PC-3 (cell line): ENCODE results near the gene SAMD14.

Experiments
- CTCF ChIP-seq: fragments of 300-600 bp; sonication (generic); conservative IDR thresholded peaks from 2 replicates; pipeline ENCODE4 v1.5.1; 2017; ENCODE audit warnings: antibody characterized with exemption, low read depth, mild to moderate bottlenecking, low read length
- EZH2 ChIP-seq: fragments of 300-600 bp; sonication (generic); IDR thresholded peaks from one replicate; pipeline ENCODE4 v1.6.1; 2017; ENCODE audit warnings: antibody characterized with exemption, mild to moderate bottlenecking, low read length; ENCODE audit not compliant: unreplicated experiment

DNA sequence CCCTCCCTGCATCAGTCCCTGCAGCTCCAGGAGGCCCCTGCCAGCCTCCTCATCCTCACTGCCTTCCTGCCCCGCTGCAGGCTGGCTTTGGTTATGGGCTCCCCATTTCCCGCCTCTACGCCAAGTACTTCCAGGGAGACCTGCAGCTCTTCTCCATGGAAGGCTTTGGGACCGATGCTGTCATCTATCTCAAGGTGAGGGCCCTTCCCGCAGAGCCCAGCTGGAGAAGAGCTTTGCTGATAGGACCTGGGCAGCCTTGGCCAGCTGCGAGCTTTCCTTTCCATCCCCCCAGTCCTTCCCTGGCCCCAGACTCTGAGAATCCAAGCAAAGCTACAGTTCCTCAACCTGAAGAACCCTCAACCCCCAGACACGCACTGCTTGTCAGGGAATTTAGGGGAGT lies 20.8 kb downstream of the SAMD14 start:
- TF ChIP-seq CTCF, result no peak
- TF ChIP-seq EZH2, result no peak
